ENCODE data around the gene HIPK2.

HIPK2 gene

GRCh38 chr7:139734395-139734794, 43.4 kb downstream of the HIPK2 start:
- no peak overlapping the region for H3K27ac ChIP-seq
- TF ChIP-seq ZFX (IDR thresholded peaks at IDR 0.05) (no peak), CTCF (conservative IDR thresholded peaks at IDR 0.05) (no peak)

- no peak for TF ChIP-seq CTCF (conservative IDR thresholded peaks at IDR 0.05)
- TF ChIP-seq ZFX (IDR thresholded peaks at IDR 0.05), result no peak
- no peak overlapping the region for H3K27ac ChIP-seq
Measured at GRCh38 chr7:139733751-139734150, 44.0 kb downstream of the HIPK2 start.

DNA sequence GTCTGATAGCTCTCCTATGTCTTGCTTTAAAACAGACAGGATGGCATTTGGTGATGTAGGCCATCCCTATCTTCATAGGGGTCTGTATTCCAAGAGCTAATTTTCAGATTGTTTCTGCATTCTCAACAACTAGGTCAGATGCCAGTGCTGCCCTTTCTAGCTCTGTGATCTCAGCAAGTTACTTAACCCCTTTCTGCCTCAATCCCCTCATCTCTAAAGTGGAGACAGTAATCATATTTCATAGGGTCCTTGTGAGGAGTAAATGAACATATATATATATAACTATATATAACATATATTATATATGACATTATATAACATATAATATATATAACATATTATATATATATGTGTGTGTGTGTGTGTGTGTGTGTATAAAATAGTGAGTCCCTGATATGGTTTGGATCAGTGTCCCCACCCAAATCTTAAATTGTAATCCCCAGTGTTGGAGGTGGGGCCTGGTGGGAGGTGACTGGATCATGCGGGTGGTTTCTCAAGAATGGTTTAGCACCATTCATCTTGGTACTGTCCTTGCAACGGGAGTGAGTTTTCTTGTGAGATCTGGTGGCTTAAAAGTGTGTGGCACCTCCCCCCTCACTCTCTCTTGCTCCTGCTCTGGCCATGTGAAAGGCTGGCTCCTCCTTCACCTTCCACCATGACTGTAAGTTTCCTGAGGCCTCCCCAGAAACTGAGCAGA, 45.2 kb downstream of the HIPK2 start:
- TF ChIP-seq CTCF (conservative IDR thresholded peaks at IDR 0.05) (no peak), ZFX (IDR thresholded peaks at IDR 0.05) (no peak)
- peak overlapping the region; percentile 49; the same call in 1 of the 2 replicates for H3K27ac ChIP-seq

GRCh38 chr7:139731802-139732470, 45.9 kb downstream of the HIPK2 start:
- H3K27ac ChIP-seq, result peak overlapping the region; percentile 49; the same call in 1 of the 2 replicates
- no peak for TF ChIP-seq CTCF (conservative IDR thresholded peaks at IDR 0.05)
- no peak for TF ChIP-seq ZFX (IDR thresholded peaks at IDR 0.05)

- peak overlapping the region; percentile 49 for H3K27ac ChIP-seq
Measured at GRCh38 chr7:139730746-139731612, 46.8 kb downstream of the HIPK2 start.

GRCh38 chr7:139728203-139728602, 49.6 kb downstream of the HIPK2 start:
- H3K27ac ChIP-seq, result peak overlapping the region; percentile 17
- TF ChIP-seq ZFX (IDR thresholded peaks at IDR 0.05) (no peak), CTCF (conservative IDR thresholded peaks at IDR 0.05) (no peak)

More at GRCh38 chr7:139730746-139731612, 46.8 kb downstream of the HIPK2 start:
- TF ChIP-seq CTCF (conservative IDR thresholded peaks at IDR 0.05) (no peak), ZFX (IDR thresholded peaks at IDR 0.05) (no peak)
